Kidney tubule cell (primary cell): ENCODE data around the gene ACYP1.
"Not testable (repeated sequence)": the region's sequence is repeated elsewhere in the genome, so short reads cannot be mapped to it uniquely, and the experiment has no call there.

Experiments used
- DNase-seq: peaks from one replicate; pipeline ENCODE4 v3.0.0-alpha.2; 2018; ENCODE audit warnings: low spot score

The ACYP1 gene

DNA sequence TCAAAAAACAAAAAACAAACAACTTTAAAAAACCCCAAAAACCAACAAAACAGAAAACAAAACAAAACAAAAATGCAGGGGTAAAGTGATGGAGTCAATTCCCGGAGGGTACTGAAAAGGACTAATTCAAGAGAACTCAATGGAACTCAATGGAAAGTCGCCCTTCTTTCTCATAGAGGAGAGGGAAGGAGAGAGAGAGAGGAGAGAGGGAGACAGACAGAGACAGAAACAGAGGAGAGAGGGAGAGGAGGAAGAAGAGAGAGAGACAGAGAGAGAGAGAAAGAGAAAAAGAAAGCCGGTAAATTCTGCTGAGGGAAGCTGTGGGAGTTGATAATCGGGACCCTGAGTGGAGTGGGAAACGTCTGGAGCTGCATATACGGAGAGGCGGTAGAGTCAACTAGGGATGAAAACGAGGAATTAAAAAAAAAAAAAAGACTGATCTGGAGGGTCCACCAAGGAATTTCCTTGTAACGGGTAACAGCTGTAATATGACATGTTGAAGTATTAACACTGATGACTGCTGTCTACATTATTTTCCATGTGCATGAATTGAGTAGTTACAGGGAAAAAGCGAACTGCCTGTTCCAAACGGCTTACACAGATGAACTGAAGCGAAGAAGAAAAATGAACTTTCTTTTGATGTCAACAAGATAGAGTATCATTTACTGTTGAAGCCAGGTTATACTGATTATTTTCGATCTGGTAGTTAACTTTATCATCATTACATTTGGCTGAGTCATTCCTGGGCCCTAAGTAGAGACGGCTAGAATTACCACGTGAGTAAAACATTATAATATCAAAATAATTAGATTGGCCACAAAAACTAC, 4.7 kb upstream of the ACYP1 start:
- no peak for DNase-seq

- DNase-seq, result not testable (repeated sequence)
These were observed 3.9 kb upstream of the ACYP1 start for GRCh38 chr14:75067765-75068164.

DNA sequence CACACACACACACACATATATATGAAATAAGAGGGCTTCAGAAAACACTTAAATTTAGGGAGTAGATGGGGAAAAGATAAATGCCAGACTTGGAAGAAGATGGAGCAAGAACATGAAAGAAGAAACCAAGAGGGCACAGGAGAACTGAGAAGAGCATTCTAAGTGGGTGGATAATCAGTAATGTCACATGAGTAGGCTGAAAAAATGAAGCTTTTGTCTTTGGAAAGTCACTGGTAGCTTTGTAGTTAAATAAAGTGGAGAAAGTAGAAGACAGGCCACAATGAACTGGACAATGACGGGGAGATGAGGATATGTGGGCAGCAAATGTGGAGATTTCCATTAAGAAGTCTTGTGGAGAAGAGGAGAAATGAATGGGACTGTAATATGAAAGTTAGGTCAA, 3.4 kb upstream of the ACYP1 start:
- no peak for DNase-seq

- no peak for DNase-seq
These were observed 2.9 kb upstream of the ACYP1 start for GRCh38 chr14:75066691-75067090.

DNA sequence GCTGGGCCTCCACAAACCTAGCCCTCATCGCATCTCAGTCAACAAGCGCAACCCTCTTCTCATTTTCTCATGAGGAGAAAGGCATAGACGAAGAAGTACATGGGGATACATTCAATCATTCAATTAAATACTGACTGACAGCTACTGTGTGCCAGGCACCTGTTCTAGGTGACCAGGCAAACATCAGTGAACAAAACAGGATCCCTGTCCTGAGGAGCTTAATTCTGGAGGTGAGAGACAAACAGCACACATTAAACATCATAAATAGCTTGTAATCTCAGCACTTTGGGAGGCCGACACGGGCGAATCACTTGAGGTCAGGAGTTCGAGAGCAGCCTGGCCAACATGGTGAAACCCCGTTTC, 362 bp upstream of the ACYP1 start:
- DNase-seq, result no peak

DNA sequence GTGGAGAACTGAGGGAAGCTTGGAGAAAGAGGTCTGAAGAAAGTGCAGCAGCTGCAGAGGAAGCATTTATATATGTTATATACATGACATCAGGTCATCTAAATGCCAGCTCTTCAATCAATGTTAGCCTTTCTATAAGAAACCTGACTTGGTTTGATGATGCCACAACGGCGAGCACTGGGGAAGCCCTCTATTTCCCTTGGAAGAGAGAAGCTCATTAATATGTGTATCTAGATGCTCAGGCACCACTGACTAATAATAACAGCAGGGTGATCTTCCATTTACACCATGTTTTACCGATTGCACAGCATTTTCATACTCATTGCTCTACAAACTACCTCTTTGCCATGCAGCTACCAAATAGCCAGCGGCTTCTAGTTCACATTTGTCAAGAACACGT, 811 bp downstream of the ACYP1 start:
- DNase-seq, result no peak

GRCh38 chr14:75060420-75060819, 3.4 kb downstream of the ACYP1 start:
- DNase-seq, result no peak

GRCh38 chr14:75059642-75060041, 4.2 kb downstream of the ACYP1 start:
- DNase-seq, result no peak

DNA sequence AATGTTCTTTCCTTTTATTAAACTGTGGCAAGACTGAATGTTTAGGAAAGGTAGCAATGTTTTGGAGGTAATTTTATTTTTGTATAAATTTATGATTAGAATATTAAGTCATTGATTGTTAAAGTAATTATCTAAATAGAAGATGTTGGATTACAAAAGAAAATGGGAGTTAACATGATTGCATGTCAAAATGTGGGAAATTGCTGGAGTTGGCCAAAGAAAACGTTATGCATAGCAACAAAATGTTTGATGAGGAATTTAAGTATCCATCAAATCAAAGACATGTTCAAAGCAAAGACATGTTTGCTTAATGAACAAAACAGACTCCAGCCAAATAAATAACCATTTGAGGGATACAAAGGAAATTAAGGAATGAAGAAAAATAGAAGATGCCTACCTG, 9.4 kb downstream of the ACYP1 start:
- DNase-seq, result no peak

DNA sequence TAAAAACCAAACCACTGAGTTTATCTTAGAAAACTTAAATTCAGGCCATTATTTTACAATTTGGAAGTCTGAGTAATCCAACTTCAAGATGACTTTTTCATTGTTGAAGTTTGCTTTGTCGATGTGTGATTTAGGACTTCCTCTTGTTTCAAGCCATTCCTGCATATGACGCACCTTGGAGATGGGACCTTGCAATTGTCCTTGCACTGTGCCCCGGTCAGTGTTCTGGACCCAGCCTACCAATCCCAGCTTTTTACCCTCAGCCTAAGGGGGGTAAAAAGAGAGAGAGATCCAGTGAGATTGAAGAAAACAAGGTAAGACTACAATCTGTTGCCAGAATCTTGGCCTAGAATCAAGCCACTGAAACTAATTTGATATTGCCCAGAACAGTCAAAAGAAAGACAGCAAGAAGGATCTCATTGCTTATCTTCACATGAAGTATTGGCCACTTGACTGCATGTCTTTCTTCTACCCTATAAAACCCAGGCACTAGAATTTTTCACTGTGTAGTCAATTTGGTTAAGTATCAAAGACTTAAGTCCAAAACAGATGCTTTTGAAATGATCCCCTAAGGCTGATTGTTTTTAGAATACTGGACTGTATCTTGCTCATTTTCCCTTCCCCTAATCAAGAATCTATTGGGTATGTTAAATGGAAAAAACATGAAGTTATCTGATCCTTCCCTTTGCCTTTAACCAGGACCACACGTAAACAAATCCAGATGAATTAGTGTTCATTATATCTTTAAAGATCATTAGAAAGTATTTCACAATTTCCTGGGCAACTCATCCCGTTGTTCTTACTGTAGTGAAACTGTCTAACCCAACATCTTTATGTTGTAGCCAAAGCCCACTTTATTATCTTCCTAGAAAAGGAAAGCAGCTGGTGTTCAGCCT, 10.2 kb downstream of the ACYP1 start:
- no peak for DNase-seq

GRCh38 chr14:75051556-75051899, 12.3 kb downstream of the ACYP1 start:
- no peak for DNase-seq

GRCh38 chr14:75050852-75051555, 12.8 kb downstream of the ACYP1 start, which contains the start of gene MLH3:
Gene MLH3, minus strand, starts transcription at chr14:75051467. Its CDS starts 1,812 bp downstream, at chr14:75049655.
- peak; percentile 92 for DNase-seq

GRCh38 chr14:75049731-75050201, 14.1 kb downstream of the ACYP1 start:
- DNase-seq, result no peak

GRCh38 chr14:75049136-75049535, 14.7 kb downstream of the ACYP1 start:
- no peak for DNase-seq

DNA sequence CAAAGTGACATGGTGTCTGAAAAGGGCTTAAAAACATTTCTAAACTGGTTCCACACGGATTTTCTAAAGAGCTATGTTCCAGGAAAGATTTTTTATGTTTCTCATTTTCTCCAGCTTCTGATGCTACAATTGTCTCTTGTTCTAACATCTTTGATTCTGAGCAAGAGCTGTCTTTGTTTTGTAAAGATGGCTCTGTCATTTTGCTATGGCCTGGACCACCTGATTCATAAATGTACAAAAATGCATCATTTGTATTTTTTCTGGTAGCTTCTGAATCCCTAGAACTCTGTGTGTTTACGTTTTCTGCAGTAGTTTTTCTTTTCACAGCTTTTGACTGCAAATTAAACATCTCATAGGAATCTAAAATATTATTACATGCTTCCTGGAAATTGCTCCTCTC, 15.7 kb downstream of the ACYP1 start:
- no peak for DNase-seq

GRCh38 chr14:75047506-75047905, 16.3 kb downstream of the ACYP1 start:
- no peak for DNase-seq

- DNase-seq, result peak; percentile 69
These were observed 16.9 kb downstream of the ACYP1 start for GRCh38 chr14:75046899-75047298.

DNA sequence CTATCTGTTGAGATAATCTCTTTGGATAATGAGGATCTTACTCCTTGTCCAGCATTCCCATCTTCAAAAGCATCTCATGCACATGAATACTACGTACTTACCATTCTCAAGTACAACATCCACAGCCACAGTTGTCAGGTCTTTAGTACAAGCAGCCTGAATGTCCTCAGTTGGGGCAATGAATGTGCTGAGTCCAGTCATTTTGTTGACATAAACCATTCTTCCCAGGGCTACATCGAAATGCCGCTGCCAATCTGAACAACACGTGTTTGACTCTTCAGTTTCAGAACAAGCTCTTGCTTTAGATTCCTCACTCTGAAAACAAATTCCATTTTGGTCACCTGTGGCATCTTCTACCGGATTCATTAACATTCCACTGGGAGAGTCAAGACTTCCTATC, 17.5 kb downstream of the ACYP1 start:
- DNase-seq, result no peak

DNA sequence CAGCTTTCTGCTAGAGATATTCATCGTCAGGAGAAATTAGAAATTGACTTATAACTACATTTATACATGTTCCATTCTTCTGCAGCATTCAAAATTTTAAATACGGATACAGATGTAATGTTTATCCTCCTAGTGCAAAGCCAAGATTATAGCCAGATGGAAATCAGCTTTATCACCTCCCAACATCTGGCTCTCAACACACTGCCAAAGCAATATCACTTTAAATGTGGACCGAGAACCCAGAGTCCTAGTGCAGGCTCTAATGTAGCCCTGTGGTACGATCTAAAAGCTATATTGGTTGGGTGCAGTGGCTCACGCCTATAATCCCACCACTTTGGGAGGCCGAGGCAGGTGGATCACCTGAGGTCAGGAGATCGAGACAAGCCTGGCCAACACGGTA, 19.1 kb downstream of the ACYP1 start:
- DNase-seq, result no peak

DNA sequence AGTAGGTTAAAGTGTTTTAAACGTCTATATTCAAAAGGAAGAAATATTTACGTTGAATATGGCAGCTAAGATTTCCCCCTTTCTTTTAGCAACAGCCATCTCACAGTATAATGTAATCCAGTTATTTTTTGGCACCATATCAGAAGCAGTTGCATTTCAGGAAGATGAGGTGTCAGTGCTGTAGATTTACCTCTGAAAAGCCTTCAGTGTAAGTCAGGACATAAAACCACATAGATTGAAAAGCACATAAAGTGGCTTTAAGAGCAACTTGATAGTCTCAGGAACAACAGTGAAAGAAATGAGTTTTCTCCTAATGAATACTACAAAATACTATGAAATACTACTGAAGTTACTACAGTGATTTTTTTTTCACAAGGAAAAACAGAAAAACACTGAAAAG, 19.5 kb downstream of the ACYP1 start:
- peak; percentile 59 for DNase-seq

GRCh38 chr14:75042035-75042434, 21.8 kb downstream of the ACYP1 start:
- peak; percentile 66 for DNase-seq

- DNase-seq, result peak; percentile 84
These were observed 22.2 kb downstream of the ACYP1 start for GRCh38 chr14:75041613-75042012.

- DNase-seq, result no peak
These were observed 22.9 kb downstream of the ACYP1 start for GRCh38 chr14:75040959-75041358.
